Prostate gland (tissue), 2 donors: Measurements from ENCODE around the gene CKB.

Experiments used
- POLR2AphosphoS5 ChIP-seq: sonication (generic); formaldehyde crosslinking; IDR thresholded peaks from one replicate; pipeline ENCODE4 v1.6.1; 2017; ENCODE audit warnings: antibody characterized with exemption
- TF ChIP-seq, protein P1 (sequence below), 4 experiments: fragments of 200-600 bp in 2 of 4; fragments of 450-650 bp in 2 of 4; sonication (generic) in 2 of 4; IDR thresholded peaks; 1 replicate in 3 of 4; 2 replicates in 1 of 4; pipeline ENCODE4 v1.5.1; 2016 to 2019; ENCODE audit warnings: antibody characterized with exemption in 4 of 4, mild to moderate bottlenecking in 2 of 4, moderate library complexity in 2 of 4

- TF ChIP-seq, protein P1, sequence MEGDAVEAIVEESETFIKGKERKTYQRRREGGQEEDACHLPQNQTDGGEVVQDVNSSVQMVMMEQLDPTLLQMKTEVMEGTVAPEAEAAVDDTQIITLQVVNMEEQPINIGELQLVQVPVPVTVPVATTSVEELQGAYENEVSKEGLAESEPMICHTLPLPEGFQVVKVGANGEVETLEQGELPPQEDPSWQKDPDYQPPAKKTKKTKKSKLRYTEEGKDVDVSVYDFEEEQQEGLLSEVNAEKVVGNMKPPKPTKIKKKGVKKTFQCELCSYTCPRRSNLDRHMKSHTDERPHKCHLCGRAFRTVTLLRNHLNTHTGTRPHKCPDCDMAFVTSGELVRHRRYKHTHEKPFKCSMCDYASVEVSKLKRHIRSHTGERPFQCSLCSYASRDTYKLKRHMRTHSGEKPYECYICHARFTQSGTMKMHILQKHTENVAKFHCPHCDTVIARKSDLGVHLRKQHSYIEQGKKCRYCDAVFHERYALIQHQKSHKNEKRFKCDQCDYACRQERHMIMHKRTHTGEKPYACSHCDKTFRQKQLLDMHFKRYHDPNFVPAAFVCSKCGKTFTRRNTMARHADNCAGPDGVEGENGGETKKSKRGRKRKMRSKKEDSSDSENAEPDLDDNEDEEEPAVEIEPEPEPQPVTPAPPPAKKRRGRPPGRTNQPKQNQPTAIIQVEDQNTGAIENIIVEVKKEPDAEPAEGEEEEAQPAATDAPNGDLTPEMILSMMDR (IDR thresholded peaks at IDR 0.05) = no peak
- no peak for TF ChIP-seq POLR2AphosphoS5
These were observed 33.0 kb downstream of the CKB start for GRCh38 chr14:103489621-103490020.
